Erythroblast (primary cell): ENCODE data around the gene SYNC.

Experiments used
- GATA1 ChIP-seq: IDR thresholded peaks from 2 replicates; pipeline ENCODE4 v1.6.1; 2011; ENCODE audit warnings: low read depth, mild to moderate bottlenecking, control low read depth, low read length, moderate library complexity
- POLR2A ChIP-seq: IDR thresholded peaks from 2 replicates; pipeline ENCODE4 v1.6.1; 2011; ENCODE audit warnings: mild to moderate bottlenecking, low read length

DNA sequence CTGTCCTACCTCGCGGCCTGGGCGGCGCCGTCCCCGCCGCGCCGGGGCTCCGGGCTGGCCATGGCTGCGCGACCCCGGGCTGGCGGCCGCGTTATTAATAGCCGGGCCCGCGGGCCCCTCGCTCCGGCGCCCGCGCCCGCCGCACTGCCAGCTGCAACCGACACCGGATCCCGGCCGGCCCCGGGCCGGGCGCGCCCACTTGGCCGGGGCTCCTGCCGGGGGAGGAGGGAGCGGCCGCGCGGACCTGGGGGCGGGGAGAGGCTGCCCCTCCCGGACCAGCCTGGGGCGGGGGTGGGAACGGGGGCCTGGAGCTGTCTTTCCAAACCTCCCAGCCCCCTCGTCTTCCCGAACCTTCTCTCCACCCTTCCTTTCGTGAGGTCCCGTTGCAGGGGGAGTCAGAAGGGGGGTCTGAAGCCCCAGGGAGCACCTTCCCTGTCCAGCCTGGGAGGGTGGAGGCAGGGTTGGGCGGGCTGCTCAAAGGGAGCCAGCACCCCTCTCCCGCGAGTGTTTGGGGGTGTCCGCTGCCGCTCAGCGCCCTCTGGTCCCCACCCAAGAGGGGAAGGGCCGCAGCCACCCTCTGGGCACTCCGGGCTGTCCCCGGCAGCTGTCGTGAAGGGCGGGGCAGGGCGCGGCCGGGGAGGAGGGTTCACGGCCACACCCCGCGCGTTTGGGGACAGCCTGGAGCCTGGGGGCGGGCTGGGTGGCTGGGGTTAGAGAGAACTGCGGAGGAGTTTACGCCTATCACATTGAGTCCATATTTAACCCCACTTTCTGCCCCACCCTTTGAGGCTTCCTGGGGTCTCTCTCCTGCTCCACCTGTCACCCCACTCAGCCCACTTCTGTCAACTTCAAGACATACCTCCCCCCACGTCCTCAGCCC is at the start of gene SYNC:
- TF ChIP-seq POLR2A: no peak
- no peak for TF ChIP-seq GATA1
